HuH-7.5 (cell line): ENCODE results near the gene CD47.

ENCODE experiments used
- DNase-seq: peaks from one replicate; pipeline ENCODE4 v3.0.0; 2011; ENCODE audit warnings: low spot score

CD47 gene

GRCh38 chr3:108117241-108117775 lies 26.5 kb upstream of the CD47 start:
- DNase-seq = no peak

GRCh38 chr3:108114423-108115065 lies 23.7 kb upstream of the CD47 start:
- no peak for DNase-seq

- no peak for DNase-seq
These were observed 23.1 kb upstream of the CD47 start for GRCh38 chr3:108113975-108114374.

- DNase-seq = no peak
These were observed 20.1 kb upstream of the CD47 start for GRCh38 chr3:108110934-108111333.

- no peak for DNase-seq
These were observed 17.6 kb upstream of the CD47 start for GRCh38 chr3:108108416-108108815.

- DNase-seq = no peak
These were observed 15.6 kb upstream of the CD47 start for GRCh38 chr3:108106449-108106848.

- DNase-seq = no peak
These were observed 15.2 kb upstream of the CD47 start for GRCh38 chr3:108106031-108106430.

GRCh38 chr3:108103886-108104797 lies 13.3 kb upstream of the CD47 start:
- no peak for DNase-seq

GRCh38 chr3:108103040-108103751 lies 12.4 kb upstream of the CD47 start:
- no peak for DNase-seq

GRCh38 chr3:108102420-108103039 lies 11.7 kb upstream of the CD47 start:
- DNase-seq = no peak

GRCh38 chr3:108100906-108101660 lies 10.3 kb upstream of the CD47 start:
- no peak for DNase-seq

- no peak for DNase-seq
These were observed 9.0 kb upstream of the CD47 start for GRCh38 chr3:108099679-108100428.

- DNase-seq = no peak
These were observed 8.4 kb upstream of the CD47 start for GRCh38 chr3:108099244-108099643.

- DNase-seq = no peak
These were observed 7.2 kb upstream of the CD47 start for GRCh38 chr3:108098003-108098370.

GRCh38 chr3:108097322-108098002 lies 6.6 kb upstream of the CD47 start:
- no peak for DNase-seq

- DNase-seq = no peak
These were observed 5.9 kb upstream of the CD47 start for GRCh38 chr3:108096532-108097321.

- DNase-seq = no peak
These were observed 2.8 kb upstream of the CD47 start for GRCh38 chr3:108093616-108094015.

GRCh38 chr3:108093021-108093420 lies 2.2 kb upstream of the CD47 start:
- no peak for DNase-seq

GRCh38 chr3:108092501-108092900 lies 1.7 kb upstream of the CD47 start:
- no peak for DNase-seq
